ENCODE measurements around the gene SVIL.
A peak's percentile ranks its signal among the peaks of the same experiment; 100 is the strongest.

The SVIL gene

GRCh38 chr10:29472301-29473086 lies 162.3 kb downstream of the SVIL start:
- TF ChIP-seq CTCF (IDR thresholded peaks at IDR 0.05), result no peak

- TF ChIP-seq CTCF (IDR thresholded peaks at IDR 0.05), result no peak
These were observed 163.3 kb downstream of the SVIL start for GRCh38 chr10:29471544-29471859.

- no peak for TF ChIP-seq CTCF (IDR thresholded peaks at IDR 0.05)
These were observed 163.8 kb downstream of the SVIL start for GRCh38 chr10:29470843-29471543.

- peak; percentile 35; the same call in 1 of the 2 replicates for TF ChIP-seq CTCF (IDR thresholded peaks at IDR 0.05)
These were observed 164.4 kb downstream of the SVIL start for GRCh38 chr10:29470355-29470705.

GRCh38 chr10:29469481-29470354 lies 165.1 kb downstream of the SVIL start:
- no peak for TF ChIP-seq CTCF (IDR thresholded peaks at IDR 0.05)

GRCh38 chr10:29465384-29465783 lies 169.4 kb downstream of the SVIL start:
- peak; percentile 30; the same call in 1 of the 2 replicates for TF ChIP-seq CTCF (IDR thresholded peaks at IDR 0.05)

GRCh38 chr10:29461042-29461441 lies 173.7 kb downstream of the SVIL start:
- TF ChIP-seq CTCF (IDR thresholded peaks at IDR 0.05), result no peak
